ENCODE measurements around the gene L3MBTL2.

L3MBTL2 gene

DNA sequence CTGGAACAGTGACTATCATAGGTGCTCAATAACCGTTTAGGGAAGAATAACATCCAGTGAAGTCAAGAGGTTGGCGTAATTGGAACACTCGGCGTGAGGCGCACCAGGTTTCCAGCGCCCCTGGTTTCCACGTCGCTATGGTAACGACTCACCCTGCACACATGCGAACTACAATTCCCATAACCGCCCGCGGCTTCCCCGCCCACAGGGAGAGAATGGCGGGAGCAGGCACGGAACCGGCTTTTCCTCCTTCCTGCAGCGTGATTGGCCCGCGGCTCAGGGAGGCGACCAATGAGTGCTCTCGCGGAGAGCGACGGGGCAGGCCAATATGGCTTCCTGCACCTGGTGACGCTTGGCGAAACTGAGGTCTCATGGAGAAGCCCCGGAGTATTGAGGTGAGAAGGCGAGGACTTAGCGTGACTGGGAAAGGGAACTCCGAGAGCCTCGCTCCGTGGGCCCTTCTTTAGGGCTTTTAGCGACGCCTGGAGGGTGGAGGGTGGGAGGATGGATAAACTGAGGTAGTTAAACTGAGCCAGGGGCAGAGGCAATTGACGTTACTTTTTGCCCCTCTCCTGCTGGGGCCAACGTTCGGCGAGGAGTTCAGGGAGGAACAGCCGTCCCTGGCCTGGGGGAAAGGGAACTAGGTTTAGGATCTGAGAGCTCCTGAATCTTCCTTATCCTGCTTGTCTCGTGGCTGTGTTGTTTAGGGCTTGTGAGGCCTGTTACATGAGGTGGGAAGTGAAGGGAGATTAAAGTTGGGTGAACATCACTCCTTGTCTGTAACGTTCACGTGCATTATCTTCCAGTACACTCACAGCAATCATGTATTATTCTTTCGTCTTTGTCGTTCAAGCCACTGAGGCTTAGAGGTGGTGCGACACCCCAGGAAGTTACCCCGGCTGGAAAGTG is at the start of gene L3MBTL2:
L3MBTL2 (plus strand) TSS at position 321 of the 909 bp plus-strand sequence; CDS start at position 372, 51 bp downstream.
- TF ChIP-seq, protein P1, sequence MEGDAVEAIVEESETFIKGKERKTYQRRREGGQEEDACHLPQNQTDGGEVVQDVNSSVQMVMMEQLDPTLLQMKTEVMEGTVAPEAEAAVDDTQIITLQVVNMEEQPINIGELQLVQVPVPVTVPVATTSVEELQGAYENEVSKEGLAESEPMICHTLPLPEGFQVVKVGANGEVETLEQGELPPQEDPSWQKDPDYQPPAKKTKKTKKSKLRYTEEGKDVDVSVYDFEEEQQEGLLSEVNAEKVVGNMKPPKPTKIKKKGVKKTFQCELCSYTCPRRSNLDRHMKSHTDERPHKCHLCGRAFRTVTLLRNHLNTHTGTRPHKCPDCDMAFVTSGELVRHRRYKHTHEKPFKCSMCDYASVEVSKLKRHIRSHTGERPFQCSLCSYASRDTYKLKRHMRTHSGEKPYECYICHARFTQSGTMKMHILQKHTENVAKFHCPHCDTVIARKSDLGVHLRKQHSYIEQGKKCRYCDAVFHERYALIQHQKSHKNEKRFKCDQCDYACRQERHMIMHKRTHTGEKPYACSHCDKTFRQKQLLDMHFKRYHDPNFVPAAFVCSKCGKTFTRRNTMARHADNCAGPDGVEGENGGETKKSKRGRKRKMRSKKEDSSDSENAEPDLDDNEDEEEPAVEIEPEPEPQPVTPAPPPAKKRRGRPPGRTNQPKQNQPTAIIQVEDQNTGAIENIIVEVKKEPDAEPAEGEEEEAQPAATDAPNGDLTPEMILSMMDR (IDR thresholded peaks at IDR 0.05; ENCODE audit: extremely low read depth, missing control alignments), result no peak
- DNase-seq (ENCODE audit: low spot score), result peak; percentile 98

DNA sequence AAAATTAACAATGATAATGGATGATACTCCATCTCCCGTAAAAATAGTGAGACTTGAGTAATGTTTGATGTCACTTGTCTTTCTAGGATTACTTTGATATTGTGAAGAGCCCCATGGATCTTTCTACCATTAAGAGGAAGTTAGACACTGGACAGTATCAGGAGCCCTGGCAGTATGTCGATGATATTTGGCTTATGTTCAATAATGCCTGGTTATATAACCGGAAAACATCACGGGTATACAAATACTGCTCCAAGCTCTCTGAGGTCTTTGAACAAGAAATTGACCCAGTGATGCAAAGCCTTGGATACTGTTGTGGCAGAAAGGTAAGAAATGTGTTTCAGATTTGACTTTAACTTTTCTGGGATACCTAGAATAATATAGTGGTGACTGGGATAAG is 48.0 kb upstream of the L3MBTL2 start:
- TF ChIP-seq, protein P1 (IDR thresholded peaks at IDR 0.05; ENCODE audit: extremely low read depth, missing control alignments), result no peak
- no peak for DNase-seq (ENCODE audit: low spot score)

DNA sequence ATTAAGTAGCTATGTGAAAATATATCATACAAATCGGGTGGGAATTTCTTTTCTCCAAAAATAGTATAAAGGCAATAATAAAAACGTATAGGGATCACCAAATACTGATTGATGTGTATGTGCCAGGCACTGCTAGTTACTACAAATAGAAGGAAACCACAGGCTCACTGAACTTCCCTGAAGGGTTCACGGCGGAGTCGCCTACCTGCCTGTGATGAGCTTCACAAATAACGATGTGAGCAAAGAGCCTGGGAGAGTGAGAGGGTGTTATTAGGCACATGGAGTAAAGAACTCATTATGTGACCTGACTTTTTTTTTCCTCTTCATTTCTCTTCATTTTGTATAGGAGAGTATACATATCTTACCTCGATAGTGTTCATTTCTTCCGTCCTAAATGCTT is 36.0 kb upstream of the L3MBTL2 start:
- no peak for DNase-seq (ENCODE audit: low spot score)
- TF ChIP-seq, protein P1 (IDR thresholded peaks at IDR 0.05; ENCODE audit: extremely low read depth, missing control alignments), result no peak

DNA sequence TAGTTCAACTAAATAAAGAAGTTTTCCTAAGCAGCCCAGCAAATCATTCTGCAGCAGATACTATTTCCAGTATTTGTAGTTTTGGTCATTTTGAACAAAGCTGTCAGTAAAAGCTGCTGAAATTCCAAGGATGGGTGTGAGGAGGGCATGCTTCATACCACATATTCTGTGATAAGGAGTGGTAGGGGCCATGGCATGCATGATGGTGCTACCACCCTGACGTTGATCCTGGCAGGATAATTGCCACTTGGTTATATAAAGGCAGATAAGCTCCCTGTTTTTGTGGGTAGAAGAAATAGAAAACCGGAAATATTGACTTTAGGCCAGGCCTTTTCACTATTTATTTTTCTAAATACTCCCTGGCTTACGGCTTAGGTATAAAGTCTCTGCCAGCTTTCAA is 33.1 kb upstream of the L3MBTL2 start:
- no peak for DNase-seq (ENCODE audit: low spot score)
- TF ChIP-seq, protein P1 (IDR thresholded peaks at IDR 0.05; ENCODE audit: extremely low read depth, missing control alignments), result no peak

DNA sequence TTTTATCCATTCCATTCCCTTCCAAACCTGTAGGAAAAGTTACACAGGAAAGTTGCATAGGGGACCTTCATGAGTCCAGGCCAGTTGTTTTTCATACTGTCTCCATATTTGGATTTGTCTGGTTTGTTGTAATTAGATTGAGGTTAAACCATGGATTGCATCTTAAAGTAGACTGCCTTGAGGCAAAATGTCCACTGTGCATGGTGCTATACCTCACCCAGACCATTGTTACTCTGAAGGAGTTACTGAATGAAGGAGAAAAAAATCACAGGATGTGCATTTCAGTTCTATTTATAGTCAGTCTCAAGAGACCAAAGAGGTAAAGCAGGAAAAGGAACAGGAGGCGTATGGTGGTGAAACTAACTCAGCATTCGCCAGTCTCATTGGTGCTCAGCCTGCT is 29.6 kb upstream of the L3MBTL2 start:
- no peak for DNase-seq (ENCODE audit: low spot score)
- TF ChIP-seq, protein P1 (IDR thresholded peaks at IDR 0.05; ENCODE audit: extremely low read depth, missing control alignments), result no peak

DNA sequence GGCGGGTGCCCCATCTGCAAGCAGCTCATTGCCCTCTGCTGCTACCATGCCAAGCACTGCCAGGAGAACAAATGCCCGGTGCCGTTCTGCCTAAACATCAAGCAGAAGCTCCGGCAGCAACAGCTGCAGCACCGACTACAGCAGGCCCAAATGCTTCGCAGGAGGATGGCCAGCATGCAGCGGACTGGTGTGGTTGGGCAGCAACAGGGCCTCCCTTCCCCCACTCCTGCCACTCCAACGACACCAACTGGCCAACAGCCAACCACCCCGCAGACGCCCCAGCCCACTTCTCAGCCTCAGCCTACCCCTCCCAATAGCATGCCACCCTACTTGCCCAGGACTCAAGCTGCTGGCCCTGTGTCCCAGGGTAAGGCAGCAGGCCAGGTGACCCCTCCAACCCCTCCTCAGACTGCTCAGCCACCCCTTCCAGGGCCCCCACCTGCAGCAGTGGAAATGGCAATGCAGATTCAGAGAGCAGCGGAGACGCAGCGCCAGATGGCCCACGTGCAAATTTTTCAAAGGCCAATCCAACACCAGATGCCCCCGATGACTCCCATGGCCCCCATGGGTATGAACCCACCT is 28.0 kb upstream of the L3MBTL2 start:
- TF ChIP-seq, protein P1 (IDR thresholded peaks at IDR 0.05; ENCODE audit: extremely low read depth, missing control alignments), result no peak
- DNase-seq (ENCODE audit: low spot score), result no peak

All from GM20000 (cell line).